ENCODE results near the gene ALDH16A1.
"Not testable (repeated sequence)": the region's sequence is repeated elsewhere in the genome, so short reads cannot be mapped to it uniquely, and the experiment has no call there.

Gene ALDH16A1

GRCh38 chr19:49461130-49461529 lies 8.1 kb downstream of the ALDH16A1 start:
- H3K9me3 Mint-ChIP-seq (ENCODE audit: low read depth); H3K27ac Mint-ChIP-seq; H3K4me1 Mint-ChIP-seq (ENCODE audit: low read depth); H3K4me3 Mint-ChIP-seq; H3K27me3 Mint-ChIP-seq; H3K36me3 Mint-ChIP-seq: not testable (repeated sequence)

GRCh38 chr19:49461656-49462055 lies 8.6 kb downstream of the ALDH16A1 start:
- no peak overlapping the region for H3K4me3 Mint-ChIP-seq
- H3K36me3 Mint-ChIP-seq = no peaks in the 10 kb centered on the region
- H3K27me3 Mint-ChIP-seq = no peaks in the 10 kb centered on the region
- peaks cover 2% of the 10 kb centered on the region for H3K4me1 Mint-ChIP-seq (ENCODE audit: low read depth)
- H3K9me3 Mint-ChIP-seq (ENCODE audit: low read depth) = no peaks in the 10 kb centered on the region
- no peak overlapping the region for H3K27ac Mint-ChIP-seq

DNA sequence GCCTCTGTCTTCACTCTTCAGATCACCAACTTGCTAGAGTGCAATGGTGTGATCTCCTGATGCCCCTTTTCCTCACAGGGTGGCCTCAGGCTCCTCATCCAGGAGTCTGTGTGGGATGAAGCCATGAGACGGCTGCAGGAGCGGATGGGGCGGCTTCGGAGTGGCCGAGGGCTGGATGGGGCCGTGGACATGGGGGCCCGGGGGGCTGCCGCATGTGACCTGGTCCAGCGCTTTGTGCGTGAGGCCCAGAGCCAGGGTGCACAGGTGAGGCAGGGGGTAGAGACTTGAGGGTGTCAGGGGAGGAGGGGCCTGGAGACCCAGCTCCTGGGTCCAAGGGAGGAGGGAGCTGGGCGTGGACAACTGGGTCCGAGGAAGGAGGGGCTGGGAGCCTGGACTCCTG lies 9.5 kb downstream of the ALDH16A1 start:
- Mint-ChIP-seq H3K4me3 (no peak overlapping the region), H3K27me3 (no peaks in the 10 kb centered on the region), H3K27ac (no peak overlapping the region), H3K4me1 (ENCODE audit: low read depth) (no peaks in the 10 kb centered on the region), H3K9me3 (ENCODE audit: low read depth) (no peaks in the 10 kb centered on the region), H3K36me3 (no peaks in the 10 kb centered on the region)

DNA sequence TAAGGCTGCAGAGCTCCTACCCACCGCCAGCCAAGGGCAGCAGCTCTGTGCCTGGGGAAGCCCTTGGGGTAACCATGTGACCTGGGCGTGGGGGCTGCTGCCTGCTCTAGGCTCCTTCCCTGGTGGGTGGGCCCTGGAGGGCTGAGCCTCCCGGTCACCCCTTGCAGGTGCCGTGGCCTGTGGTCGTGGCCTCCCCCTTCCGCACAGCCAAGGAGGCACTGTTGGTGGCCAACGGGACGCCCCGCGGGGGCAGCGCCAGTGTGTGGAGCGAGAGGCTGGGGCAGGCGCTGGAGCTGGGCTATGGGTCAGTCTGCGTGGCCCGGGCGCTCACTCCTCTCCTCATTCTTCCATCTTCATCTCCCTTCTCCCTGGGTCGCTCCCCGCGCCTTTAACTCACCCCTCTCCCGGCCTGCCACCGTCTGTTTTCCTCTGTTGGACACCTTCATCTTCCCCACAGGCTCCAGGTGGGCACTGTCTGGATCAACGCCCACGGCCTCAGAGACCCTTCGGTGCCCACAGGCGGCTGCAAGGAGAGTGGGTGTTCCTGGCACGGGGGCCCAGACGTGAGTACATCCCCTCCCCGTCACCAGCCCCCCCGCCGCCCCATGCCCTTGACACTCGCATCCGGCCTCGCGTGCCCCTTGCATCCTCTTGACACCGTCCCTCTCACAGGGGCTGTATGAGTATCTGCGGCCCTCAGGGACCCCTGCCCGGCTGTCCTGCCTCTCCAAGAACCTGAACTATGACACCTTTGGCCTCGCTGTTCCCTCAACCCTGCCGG lies 11.1 kb downstream of the ALDH16A1 start:
- no peaks in the 10 kb centered on the region for H3K27me3 Mint-ChIP-seq
- H3K36me3 Mint-ChIP-seq = peaks cover 4% of the 10 kb centered on the region
- no peak overlapping the region for H3K4me3 Mint-ChIP-seq
- peaks cover 7% of the 10 kb centered on the region for H3K4me1 Mint-ChIP-seq (ENCODE audit: low read depth)
- H3K27ac Mint-ChIP-seq = no peak overlapping the region
- no peaks in the 10 kb centered on the region for H3K9me3 Mint-ChIP-seq (ENCODE audit: low read depth)

- Mint-ChIP-seq H3K4me3 (no peak overlapping the region), H3K27me3 (no peaks in the 10 kb centered on the region), H3K4me1 (ENCODE audit: low read depth) (peaks cover 18% of the 10 kb centered on the region), H3K27ac (peak overlapping the region; percentile 34), H3K9me3 (ENCODE audit: low read depth) (no peaks in the 10 kb centered on the region), H3K36me3 (peaks cover 4% of the 10 kb centered on the region)
Observed at GRCh38 chr19:49465371-49465770, 12.3 kb downstream of the ALDH16A1 start.

DNA sequence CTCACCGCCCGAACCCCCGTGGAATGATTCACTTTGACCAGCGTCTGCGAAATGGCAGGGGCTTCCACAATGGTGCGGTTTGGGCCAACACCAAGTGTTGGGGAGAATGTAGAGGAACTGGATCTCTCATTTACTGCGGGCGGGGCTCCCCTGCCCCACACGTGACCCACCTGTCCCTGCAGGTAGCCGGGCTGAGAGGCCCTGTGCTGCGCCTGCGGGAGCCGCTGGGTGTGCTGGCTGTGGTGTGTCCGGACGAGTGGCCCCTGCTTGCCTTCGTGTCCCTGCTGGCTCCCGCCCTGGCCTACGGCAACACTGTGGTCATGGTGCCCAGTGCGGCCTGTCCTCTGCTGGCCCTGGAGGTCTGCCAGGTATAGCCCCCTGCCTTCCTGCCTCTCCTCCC lies 15.2 kb downstream of the ALDH16A1 start:
- Mint-ChIP-seq H3K27me3 (no peaks in the 10 kb centered on the region), H3K9me3 (ENCODE audit: low read depth) (no peaks in the 10 kb centered on the region), H3K4me1 (ENCODE audit: low read depth) (peaks cover 40% of the 10 kb centered on the region), H3K36me3 (peaks cover 4% of the 10 kb centered on the region), H3K4me3 (no peak overlapping the region), H3K27ac (peak overlapping the region; percentile 28)

GRCh38 chr19:49468746-49469447 lies 15.9 kb downstream of the ALDH16A1 start:
- Mint-ChIP-seq H3K4me3 (peak overlapping the region; percentile 70), H3K9me3 (ENCODE audit: low read depth) (no peaks in the 10 kb centered on the region), H3K4me1 (ENCODE audit: low read depth) (peaks cover 45% of the 10 kb centered on the region)

GRCh38 chr19:49469828-49470614 lies 17.0 kb downstream of the ALDH16A1 start:
- Mint-ChIP-seq H3K4me3 (peak overlapping the region; percentile 49), H3K36me3 (peaks cover 4% of the 10 kb centered on the region), H3K4me1 (ENCODE audit: low read depth) (peaks cover 45% of the 10 kb centered on the region), H3K27me3 (no peaks in the 10 kb centered on the region), H3K9me3 (ENCODE audit: low read depth) (no peaks in the 10 kb centered on the region), H3K27ac (peak overlapping the region; percentile 83)

More at GRCh38 chr19:49468746-49469447, 15.9 kb downstream of the ALDH16A1 start:
- Mint-ChIP-seq H3K27me3 (no peaks in the 10 kb centered on the region), H3K27ac (peak overlapping the region; percentile 90), H3K36me3 (peaks cover 4% of the 10 kb centered on the region)

GRCh38 chr19:49470615-49470978 lies 17.6 kb downstream of the ALDH16A1 start:
- Mint-ChIP-seq H3K9me3 (ENCODE audit: low read depth) (no peaks in the 10 kb centered on the region), H3K27me3 (no peaks in the 10 kb centered on the region), H3K4me1 (ENCODE audit: low read depth) (peaks cover 49% of the 10 kb centered on the region), H3K4me3 (peak overlapping the region; percentile 49), H3K36me3 (peaks cover 4% of the 10 kb centered on the region), H3K27ac (peak overlapping the region; percentile 83)

DNA sequence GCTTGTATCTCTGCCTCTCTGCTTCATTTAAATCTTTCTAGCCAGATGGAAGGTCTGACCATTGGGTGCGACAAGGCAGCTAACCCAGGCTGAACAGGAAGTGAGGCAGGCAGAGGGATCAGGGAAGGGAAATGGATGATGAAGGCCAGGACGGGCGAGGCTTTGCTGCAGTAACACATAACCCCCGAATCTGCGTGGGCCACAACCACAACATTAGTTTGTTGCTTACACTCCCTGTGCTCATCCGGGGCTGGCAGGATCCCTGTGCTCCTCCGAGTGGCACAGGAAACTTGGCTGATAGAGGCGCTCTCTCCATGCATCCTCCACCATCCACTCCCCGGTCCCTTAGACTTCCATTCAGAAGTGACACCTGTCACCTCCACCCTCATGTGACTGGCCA lies 19.9 kb downstream of the ALDH16A1 start:
- H3K27ac Mint-ChIP-seq = peak overlapping the region; percentile 88
- H3K4me3 Mint-ChIP-seq = peak overlapping the region; percentile 94
- H3K27me3 Mint-ChIP-seq = no peaks in the 10 kb centered on the region
- H3K4me1 Mint-ChIP-seq (ENCODE audit: low read depth) = peaks cover 60% of the 10 kb centered on the region
- no peaks in the 10 kb centered on the region for H3K9me3 Mint-ChIP-seq (ENCODE audit: low read depth)
- H3K36me3 Mint-ChIP-seq = peaks cover 6% of the 10 kb centered on the region

DNA sequence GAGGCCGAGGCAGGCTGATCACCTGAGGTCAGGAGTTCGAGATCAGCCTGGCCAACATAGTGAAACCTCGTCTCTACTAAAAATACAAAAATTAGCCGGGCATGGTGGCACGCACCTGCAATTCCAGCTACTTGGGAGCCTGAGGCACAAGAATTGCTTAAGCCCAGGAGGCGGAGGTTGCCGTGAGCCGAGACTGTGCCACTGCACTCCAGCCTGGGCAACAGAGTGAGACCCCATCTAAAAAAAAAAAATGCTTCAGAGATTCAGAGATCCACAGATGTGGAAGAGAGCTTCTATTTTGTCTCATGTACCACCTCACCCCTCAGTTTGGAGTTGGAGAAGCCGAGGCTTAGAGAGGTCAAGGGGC lies 20.5 kb downstream of the ALDH16A1 start:
- Mint-ChIP-seq H3K4me1 (ENCODE audit: low read depth) (peaks cover 58% of the 10 kb centered on the region), H3K4me3 (peak overlapping the region; percentile 94), H3K27ac (peak overlapping the region; percentile 88)
- H3K9me3 Mint-ChIP-seq (ENCODE audit: low read depth); H3K27me3 Mint-ChIP-seq; H3K36me3 Mint-ChIP-seq: not testable (repeated sequence)

DNA sequence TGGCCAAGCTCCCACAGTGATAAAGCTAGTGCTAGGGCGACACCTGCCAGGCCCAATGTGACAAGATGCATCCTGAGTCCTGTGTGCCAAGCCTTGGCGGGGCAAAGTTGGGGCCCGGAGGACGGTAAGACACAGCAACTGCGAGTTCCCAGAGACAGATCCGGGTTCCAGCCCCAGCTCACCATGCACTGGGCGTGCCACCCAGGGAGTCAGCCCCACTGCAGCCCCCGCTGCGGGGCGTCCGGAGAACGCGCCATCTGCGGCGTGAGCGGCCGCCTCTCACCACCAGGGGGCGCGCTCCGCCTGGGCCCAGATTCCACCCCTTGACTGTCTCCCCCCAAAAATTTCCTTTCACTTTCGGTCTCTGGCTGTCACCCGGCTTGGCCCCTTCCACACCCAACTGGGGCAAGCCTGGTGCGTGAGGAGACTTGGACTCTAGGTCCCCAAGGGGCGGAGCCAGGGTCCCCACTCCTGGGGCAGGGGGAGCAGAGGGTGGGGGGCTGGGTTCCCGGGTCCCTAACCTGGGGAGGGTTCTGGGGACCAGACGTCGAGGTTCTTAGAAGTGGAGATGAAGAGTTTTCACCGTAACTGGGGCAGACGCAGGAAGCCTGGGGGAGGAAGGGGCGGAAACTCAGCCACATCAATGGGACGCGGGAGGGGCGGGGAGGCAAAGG lies 21.0 kb downstream of the ALDH16A1 start, which contains the start of gene FLT3LG:
Gene FLT3LG (plus strand): TSS at position 348 of the 674 bp plus-strand sequence. CDS start 425 bp downstream, outside the sequence.
- Mint-ChIP-seq H3K9me3 (ENCODE audit: low read depth) (no peaks in the 10 kb centered on the region), H3K4me3 (peak within 1 kb of the TSS; percentile 94), H3K27ac (peak within 1 kb of the TSS; percentile 88), H3K4me1 (ENCODE audit: low read depth) (peaks cover 56% of the 10 kb centered on the region), H3K27me3 (no peaks in the 10 kb centered on the region), H3K36me3 (peaks cover 3% of the 10 kb centered on the region)

DNA sequence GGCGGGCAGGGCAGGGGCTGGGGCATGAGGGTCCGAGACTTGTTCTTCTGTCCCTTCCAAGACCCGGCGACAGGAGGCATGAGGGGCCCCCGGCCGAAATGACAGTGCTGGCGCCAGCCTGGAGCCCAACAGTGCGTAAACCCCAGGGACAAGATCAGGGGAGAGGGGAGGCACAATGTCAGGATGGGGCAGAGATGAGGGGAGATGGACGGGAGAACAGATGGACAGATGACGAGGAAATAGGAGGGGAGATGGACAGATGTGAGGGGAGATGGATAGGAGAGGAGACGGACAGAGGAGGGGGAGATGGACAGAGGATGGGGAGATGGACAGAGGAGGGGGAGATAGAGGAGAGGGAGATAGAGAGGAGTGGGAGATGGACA lies 21.5 kb downstream of the ALDH16A1 start:
- Mint-ChIP-seq H3K9me3 (ENCODE audit: low read depth) (no peaks in the 10 kb centered on the region), H3K4me3 (peak overlapping the region; percentile 94), H3K36me3 (peaks cover 3% of the 10 kb centered on the region), H3K27ac (peak overlapping the region; percentile 86), H3K4me1 (ENCODE audit: low read depth) (peaks cover 52% of the 10 kb centered on the region), H3K27me3 (no peaks in the 10 kb centered on the region)

DNA sequence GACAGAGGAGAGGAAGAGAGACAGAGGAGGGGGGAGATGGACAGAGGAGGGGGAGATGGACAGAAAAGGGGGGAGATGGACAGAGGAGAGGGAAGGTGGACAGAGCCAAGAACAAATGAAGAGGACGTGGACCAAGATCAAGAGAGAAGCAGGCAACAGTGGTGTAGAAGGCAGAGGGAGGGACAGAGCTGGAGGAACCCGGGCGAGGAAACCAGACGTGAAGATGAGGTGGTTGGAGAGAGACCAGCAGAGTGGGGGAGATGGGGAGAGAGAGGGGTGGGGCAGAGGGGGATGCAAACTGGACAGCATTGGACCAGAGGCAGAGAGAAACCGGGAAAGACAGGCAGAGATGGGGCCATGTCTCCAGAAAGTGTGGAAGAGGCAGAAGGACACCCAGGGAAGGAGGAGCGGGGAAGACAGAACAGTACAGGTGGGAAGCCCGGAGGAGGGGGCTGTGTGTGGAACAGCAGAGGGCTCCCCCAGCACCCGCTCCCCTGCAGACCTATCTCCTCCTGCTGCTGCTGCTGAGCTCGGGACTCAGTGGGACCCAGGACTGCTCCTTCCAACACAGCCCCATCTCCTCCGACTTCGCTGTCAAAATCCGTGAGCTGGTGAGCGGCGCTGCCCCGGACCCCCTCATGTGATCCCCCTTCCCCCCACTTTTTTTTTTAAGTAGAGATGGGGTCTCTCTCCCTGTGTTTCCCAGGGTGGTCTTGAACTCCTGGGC lies 22.3 kb downstream of the ALDH16A1 start:
- Mint-ChIP-seq H3K9me3 (ENCODE audit: low read depth) (no peaks in the 10 kb centered on the region), H3K27me3 (no peaks in the 10 kb centered on the region), H3K27ac (peak overlapping the region; percentile 96), H3K36me3 (peaks cover 3% of the 10 kb centered on the region), H3K4me3 (peak overlapping the region; percentile 94), H3K4me1 (ENCODE audit: low read depth) (peaks cover 48% of the 10 kb centered on the region)

Data from activated naive CD8-positive, alpha-beta T cell (primary cell).